Mammary epithelial cell (primary cell): ENCODE data around the gene APH1B.

Source experiments
- EZH2 ChIP-seq: IDR thresholded peaks from 2 replicates; pipeline ENCODE4 v1.6.1; 2012; ENCODE audit warnings: low read length, inconsistent platforms, borderline replicate concordance
- TF ChIP-seq, protein P1 (sequence below), 2 donors: IDR thresholded peaks in 1 of 2; conservative IDR thresholded peaks in 1 of 2; 2 replicates each; pipeline ENCODE4 v1.5.1; 2011 to 2012; ENCODE audit warnings: inconsistent platforms in 2 of 2, low read length in 2 of 2, mild to moderate bottlenecking in 2 of 2, control low read depth in 1 of 2, low read depth in 1 of 2; ENCODE audit not compliant: insufficient read depth in 1 of 2; ENCODE audit errors: extremely low read depth in 1 of 2

DNA sequence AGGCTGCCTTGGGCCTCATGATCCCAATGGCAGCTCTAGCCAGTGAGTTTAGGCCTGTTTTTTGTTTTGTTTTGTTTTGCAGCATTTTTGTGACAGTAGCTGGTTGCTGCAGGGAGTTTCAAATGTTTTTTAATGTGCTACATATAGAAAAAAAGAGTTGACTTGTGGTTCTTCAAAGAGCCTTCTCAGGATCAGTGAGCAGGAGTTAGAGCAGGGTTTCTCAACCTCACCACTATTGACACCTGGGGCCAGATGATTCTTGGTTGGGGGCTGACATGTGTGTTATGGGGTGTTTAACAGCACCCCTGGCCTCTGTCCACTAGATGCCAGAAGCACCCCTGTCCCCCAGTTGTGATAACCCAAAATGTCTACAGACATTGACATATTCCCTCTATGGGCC lies 17.9 kb downstream of the APH1B start:
- TF ChIP-seq, protein P1, sequence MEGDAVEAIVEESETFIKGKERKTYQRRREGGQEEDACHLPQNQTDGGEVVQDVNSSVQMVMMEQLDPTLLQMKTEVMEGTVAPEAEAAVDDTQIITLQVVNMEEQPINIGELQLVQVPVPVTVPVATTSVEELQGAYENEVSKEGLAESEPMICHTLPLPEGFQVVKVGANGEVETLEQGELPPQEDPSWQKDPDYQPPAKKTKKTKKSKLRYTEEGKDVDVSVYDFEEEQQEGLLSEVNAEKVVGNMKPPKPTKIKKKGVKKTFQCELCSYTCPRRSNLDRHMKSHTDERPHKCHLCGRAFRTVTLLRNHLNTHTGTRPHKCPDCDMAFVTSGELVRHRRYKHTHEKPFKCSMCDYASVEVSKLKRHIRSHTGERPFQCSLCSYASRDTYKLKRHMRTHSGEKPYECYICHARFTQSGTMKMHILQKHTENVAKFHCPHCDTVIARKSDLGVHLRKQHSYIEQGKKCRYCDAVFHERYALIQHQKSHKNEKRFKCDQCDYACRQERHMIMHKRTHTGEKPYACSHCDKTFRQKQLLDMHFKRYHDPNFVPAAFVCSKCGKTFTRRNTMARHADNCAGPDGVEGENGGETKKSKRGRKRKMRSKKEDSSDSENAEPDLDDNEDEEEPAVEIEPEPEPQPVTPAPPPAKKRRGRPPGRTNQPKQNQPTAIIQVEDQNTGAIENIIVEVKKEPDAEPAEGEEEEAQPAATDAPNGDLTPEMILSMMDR (conservative IDR thresholded peaks at IDR 0.05 in 1 of 2, IDR thresholded peaks at IDR 0.05 in 1 of 2; ENCODE audit: extremely low read depth in 1 of 2, insufficient read depth in 1 of 2, low read depth in 1 of 2, low read length in 2 of 2): no peak
- no peak for TF ChIP-seq EZH2
